ENCODE data around the gene NAA20.

DNA sequence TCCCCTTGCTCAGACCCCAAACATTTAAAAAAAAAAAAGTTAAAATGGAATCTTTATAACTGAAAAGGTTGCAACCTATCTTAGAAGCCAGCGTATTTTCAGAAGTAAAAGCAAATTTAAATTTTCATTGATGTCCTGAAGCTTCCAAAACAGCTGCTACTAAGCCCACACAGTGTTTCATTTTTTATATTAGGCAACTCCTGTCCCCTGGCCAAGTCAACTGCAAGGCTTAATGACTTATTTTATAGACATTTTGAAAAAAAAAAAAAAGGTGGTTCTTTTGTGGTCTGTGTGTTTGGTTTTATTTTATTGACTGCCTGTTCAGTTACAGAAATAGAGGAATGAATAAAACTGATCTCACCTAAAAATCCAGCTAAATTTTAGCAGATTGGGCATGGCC is 48.2 kb downstream of the NAA20 start:
- TF ChIP-seq POLR2A (IDR thresholded peaks at IDR 0.05; ENCODE audit: low read depth, low read length) (no peak), TAF1 (IDR thresholded peaks at IDR 0.05; ENCODE audit: borderline replicate concordance, low read depth, low read length) (no peak)
